Stimulated activated CD4-positive, alpha-beta T cell treated with anti-CD3 and anti-CD28 coated beads, Interleukin-1b, Interleukin-23, amount 100 ng/mL, for 4 hours (primary cell): ENCODE data around the gene SLX1B.
"Not testable (repeated sequence)": the region's sequence is repeated elsewhere in the genome, so short reads cannot be mapped to it uniquely, and the experiment has no call there.

ENCODE experiments used
- DNase-seq, 2 donors: peaks; one replicate each; pipeline ENCODE4 v3.0.0-alpha.2; 2020; ENCODE audit warnings: low read depth in 2 of 2

SLX1B gene

GRCh38 chr16:29454269-29454668 is at the start of gene SLX1B, which contains the start of gene BOLA2:
SLX1B (plus strand) TSS chr16:29454533.
BOLA2 (minus strand) TSS chr16:29454351; CDS start chr16:29454253, 98 bp downstream.
- DNase-seq: not testable (repeated sequence)

DNA sequence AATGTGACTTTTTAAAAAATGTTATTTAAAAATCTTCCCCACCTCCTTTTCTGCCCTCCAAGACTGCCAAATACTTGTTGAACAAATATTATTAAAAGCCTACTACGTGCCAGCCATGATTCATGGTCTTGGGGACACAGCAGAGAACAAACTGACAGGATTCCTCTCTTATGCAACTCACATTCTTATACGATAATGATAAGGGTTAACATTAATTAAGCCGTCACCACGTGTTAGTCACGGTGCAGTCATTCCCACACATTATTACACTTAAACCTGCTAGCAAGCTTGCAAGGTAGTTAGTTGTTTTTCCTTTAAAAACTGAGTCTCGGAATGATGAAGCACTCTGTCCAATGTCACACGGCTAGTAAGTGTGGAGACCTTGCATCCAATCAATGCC is 49.1 kb upstream of the SLX1B start:
- DNase-seq: not testable (repeated sequence)

DNA sequence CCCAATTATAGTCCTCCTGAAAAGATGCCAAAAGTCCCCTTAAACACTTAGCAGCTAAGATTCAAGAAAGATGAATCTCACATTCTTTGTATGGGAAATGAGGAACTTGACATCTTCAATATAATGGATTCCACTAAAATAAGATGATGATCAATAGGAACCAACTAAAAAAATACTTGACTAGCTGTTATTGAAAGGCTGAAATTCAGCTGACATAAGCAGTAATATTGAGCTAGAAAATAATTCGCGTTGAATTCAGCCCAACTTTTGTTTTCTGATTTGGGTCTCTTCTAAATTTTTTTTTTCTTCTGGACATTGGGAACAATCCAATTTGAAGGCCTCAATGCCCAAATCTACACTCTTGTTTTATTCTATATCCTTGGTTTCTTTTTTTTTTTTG is 30.7 kb upstream of the SLX1B start:
- not testable (repeated sequence) for DNase-seq

GRCh38 chr16:29425390-29425789 is 28.9 kb upstream of the SLX1B start:
- not testable (repeated sequence) for DNase-seq

- not testable (repeated sequence) for DNase-seq
These were observed 579 bp upstream of the SLX1B start for GRCh38 chr16:29453754-29454153.

DNA sequence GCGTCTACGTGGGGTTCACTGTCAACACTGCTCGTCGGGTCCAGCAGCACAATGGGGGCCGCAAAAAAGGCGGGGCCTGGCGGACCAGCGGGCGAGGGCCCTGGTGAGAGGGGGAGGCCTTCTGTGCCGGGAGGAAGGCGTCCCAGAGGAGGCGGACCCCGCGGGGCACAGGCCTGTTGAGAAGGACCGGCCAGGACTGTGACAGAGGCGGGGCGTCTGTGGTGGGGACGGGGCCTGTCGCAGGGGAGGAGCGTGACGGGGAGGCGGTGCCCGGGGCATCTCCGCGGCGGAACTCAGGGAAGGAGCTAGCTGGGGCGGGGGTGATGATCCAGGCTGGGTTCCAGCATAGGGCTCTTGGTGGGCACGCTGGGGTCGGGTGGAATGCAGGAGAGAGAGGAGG is 495 bp downstream of the SLX1B start:
- not testable (repeated sequence) for DNase-seq

- DNase-seq: peak in 1 of 2 donors; percentile 0
These were observed 3.3 kb downstream of the SLX1B start for GRCh38 chr16:29457660-29458059.

- not testable (repeated sequence) for DNase-seq
These were observed 5.6 kb downstream of the SLX1B start, which contains the start of gene SULT1A4 for GRCh38 chr16:29459706-29460646. SULT1A4 (plus strand) TSS chr16:29459913; CDS start chr16:29461386, 1,473 bp downstream.

GRCh38 chr16:29460647-29461030 is 6.3 kb downstream of the SLX1B start:
- DNase-seq: not testable (repeated sequence)

- not testable (repeated sequence) for DNase-seq
These were observed 11.9 kb downstream of the SLX1B start for GRCh38 chr16:29465985-29466824.

DNA sequence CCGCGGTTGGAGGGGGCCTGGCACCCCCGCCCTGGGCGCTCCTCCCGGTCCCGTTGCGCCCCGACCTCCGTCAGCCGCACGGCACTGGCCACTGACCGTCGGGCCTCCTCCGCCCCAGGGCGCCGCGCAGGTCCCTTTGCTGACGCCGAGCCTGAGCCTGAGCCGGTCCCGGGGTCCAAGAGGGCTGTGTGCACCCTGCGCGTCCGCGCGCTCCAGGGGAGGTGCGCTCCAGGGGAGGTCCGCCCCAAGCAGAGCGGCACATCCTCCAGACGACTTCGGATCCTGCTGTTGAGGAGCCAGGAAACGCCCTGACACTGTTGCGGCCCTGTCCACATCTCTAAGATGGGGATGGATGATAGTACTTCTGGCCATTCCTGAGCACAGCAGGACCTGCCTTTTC is 12.6 kb downstream of the SLX1B start:
- DNase-seq: not testable (repeated sequence)

GRCh38 chr16:29467654-29468366 is 13.5 kb downstream of the SLX1B start:
- not testable (repeated sequence) for DNase-seq

- peak in 1 of 2 donors; percentile 10 for DNase-seq
These were observed 15.3 kb downstream of the SLX1B start for GRCh38 chr16:29469660-29470059.

- DNase-seq: not testable (repeated sequence)
These were observed 17.7 kb downstream of the SLX1B start for GRCh38 chr16:29472065-29472464.

DNA sequence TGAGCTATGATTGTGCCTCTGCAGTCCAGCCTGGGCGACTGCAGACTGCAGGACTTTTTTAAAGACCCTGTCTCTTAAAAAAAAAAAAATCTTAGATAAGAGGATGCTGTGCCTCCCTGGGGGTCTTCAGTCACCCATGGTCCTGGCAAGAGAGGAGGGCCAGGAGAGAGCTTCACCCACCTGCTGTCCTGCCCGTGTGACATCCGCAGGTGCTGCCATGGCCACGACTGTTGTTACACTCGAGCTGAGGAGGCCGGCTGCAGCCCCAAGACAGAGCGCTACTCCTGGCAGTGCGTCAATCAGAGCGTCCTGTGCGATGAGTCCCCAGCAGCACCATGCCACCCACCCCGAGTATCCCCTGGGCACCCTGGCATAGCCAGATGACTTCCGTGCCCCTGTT is 27.9 kb downstream of the SLX1B start:
- not testable (repeated sequence) for DNase-seq

GRCh38 chr16:29506308-29506707 is 52.0 kb downstream of the SLX1B start, which contains the start of gene NPIPB12:
NPIPB12 (minus strand) TSS chr16:29506408.
- not testable (repeated sequence) for DNase-seq
